ENCODE measurements around the gene COL6A1. TPM values are rescaled to one million over a fixed set of nuclear protein-coding genes. Genes with fewer than 3 reads are reported as not detected.

COL6A1 gene
- total RNA-seq, 1 experiment from 2014 or later, result 19.7 TPM

DNA sequence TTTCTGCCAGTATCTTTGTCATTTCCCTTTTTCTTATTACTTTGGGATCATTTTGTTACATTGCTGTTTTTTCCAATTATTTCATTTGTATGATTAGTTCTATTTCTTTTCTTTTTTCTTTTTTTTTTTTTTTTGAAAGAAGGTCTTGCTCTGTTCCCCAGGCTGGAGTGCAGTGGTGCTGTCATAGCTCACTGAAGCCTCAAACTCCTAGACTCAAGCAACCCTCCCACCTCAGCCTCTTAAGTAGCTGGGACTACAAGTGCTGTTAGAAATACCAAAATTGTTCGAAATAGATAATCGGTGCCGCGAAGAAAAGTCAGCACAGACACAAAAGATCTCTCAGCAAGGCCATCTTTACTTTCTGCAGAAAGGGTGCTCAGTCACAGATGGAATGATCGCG is 26.6 kb upstream of the COL6A1 start:
- intact Hi-C loops (cut with micrococcal nuclease; ENCODE audit: unreplicated experiment), result no loop called here
- H3K27me3 ChIP-seq (replicated peaks; ENCODE audit: insufficient read depth, low read depth, low read length, poor library complexity), result no peaks in the 10 kb centered on the region
- ChIA-PET POLR2A (ENCODE audit: low non-redundant PET) (no interaction called here), CTCF (interaction anchor here (0.6 kb wide), 1 partner anchor 32 kb away, joined by 4 read pairs; no protein-coding TSS in a partner anchor)
- no peaks in the 10 kb centered on the region for H3K36me3 ChIP-seq (ENCODE audit: insufficient read depth, low read length, poor library complexity, severe bottlenecking)
- H3K9me3 ChIP-seq (ENCODE audit: low read depth, low read length, poor library complexity, severe bottlenecking), result no peaks in the 10 kb centered on the region
- no peak overlapping the region for H3K27ac ChIP-seq (ENCODE audit: low read depth, low read length, poor library complexity, severe bottlenecking)
- TF ChIP-seq, protein P1, sequence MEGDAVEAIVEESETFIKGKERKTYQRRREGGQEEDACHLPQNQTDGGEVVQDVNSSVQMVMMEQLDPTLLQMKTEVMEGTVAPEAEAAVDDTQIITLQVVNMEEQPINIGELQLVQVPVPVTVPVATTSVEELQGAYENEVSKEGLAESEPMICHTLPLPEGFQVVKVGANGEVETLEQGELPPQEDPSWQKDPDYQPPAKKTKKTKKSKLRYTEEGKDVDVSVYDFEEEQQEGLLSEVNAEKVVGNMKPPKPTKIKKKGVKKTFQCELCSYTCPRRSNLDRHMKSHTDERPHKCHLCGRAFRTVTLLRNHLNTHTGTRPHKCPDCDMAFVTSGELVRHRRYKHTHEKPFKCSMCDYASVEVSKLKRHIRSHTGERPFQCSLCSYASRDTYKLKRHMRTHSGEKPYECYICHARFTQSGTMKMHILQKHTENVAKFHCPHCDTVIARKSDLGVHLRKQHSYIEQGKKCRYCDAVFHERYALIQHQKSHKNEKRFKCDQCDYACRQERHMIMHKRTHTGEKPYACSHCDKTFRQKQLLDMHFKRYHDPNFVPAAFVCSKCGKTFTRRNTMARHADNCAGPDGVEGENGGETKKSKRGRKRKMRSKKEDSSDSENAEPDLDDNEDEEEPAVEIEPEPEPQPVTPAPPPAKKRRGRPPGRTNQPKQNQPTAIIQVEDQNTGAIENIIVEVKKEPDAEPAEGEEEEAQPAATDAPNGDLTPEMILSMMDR (conservative IDR thresholded peaks at IDR 0.05; ENCODE audit: low read depth, low read length), result no peak
- TF ChIP-seq EZH2 (IDR thresholded peaks at IDR 0.05; ENCODE audit: borderline replicate concordance, low read depth, low read length, poor library complexity, severe bottlenecking), result no peak
- BruUV-seq (replicated peaks), result no TSS peak
- peaks cover 17% of the 10 kb centered on the region for H3K4me1 ChIP-seq (ENCODE audit: insufficient read depth, low read length, poor library complexity, severe bottlenecking)
- no peak overlapping the region for H3K4me3 ChIP-seq (ENCODE audit: low read depth, low read length, poor library complexity, severe bottlenecking)
- DNase-seq (ENCODE audit: low spot score), result no peak

DNA sequence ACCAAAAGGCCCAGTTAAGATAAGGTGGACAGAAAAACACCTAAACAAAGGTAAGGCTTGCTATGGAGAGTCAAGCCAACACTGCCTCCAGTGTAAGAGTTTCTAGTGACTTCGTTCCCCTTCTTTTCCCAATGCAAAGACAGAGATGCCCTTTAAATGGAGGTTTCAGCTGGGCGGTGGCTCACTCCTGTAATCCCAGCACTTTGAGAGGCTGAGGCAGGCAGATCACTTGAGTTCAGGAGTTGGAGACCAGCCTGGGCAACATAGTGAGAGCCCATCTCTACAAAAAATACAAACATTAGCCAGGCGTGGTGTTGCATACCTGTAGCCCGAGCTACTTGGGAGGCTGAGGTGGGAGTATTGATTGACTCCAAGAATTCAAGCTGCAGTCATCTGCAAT is 24.0 kb upstream of the COL6A1 start:
- Histone ChIP-seq H3K4me3 (ENCODE audit: low read depth, low read length, poor library complexity, severe bottlenecking) (no peak overlapping the region), H3K36me3 (ENCODE audit: insufficient read depth, low read length, poor library complexity, severe bottlenecking) (no peaks in the 10 kb centered on the region), H3K4me1 (ENCODE audit: insufficient read depth, low read length, poor library complexity, severe bottlenecking) (no peaks in the 10 kb centered on the region), H3K27me3 (replicated peaks; ENCODE audit: insufficient read depth, low read depth, low read length, poor library complexity) (no peaks in the 10 kb centered on the region), H3K27ac (ENCODE audit: low read depth, low read length, poor library complexity, severe bottlenecking) (no peak overlapping the region), H3K9me3 (ENCODE audit: low read depth, low read length, poor library complexity, severe bottlenecking) (no peaks in the 10 kb centered on the region)
- CTCF ChIA-PET, result no interaction called here
- TF ChIP-seq EZH2 (IDR thresholded peaks at IDR 0.05; ENCODE audit: borderline replicate concordance, low read depth, low read length, poor library complexity, severe bottlenecking), result no peak
- TF ChIP-seq, protein P1 (conservative IDR thresholded peaks at IDR 0.05; ENCODE audit: low read depth, low read length), result no peak
- intact Hi-C loops (cut with micrococcal nuclease; ENCODE audit: unreplicated experiment), result no loop called here
- DNase-seq (ENCODE audit: low spot score), result no peak
- no TSS peak for BruUV-seq (replicated peaks)
- POLR2A ChIA-PET (ENCODE audit: low non-redundant PET), result no interaction called here

DNA sequence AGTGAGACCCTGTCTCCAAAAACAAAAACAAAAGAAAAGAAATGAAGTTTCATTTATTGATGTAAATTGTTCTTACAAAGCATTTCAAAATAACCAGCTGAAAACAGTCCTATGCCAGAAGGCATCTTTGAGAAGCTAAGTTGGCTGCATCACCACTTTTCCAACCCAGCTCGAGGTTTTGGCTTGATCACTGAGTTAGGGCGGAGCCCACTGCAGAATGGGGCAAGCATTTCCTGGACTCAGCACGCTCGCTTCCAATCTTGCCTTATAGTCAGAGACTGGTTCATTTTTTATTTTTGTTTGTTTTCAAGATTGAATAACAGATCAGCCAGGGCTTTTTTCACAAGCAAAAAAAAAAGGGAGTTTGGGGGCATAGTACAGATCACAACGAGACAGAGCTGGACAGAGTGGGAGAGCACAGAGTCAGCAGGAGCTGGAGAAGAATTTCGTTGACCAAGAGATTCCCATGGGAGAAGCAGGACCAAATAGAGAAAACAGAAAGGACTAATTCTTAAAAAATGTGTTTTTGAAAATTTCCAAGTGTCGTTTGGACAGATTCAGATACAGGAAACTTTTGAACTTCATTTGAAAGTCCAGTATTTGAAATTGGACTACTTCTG is 23.5 kb upstream of the COL6A1 start:
- no peak for DNase-seq (ENCODE audit: low spot score)
- Histone ChIP-seq H3K4me3 (ENCODE audit: low read depth, low read length, poor library complexity, severe bottlenecking) (no peak overlapping the region), H3K27me3 (replicated peaks; ENCODE audit: insufficient read depth, low read depth, low read length, poor library complexity) (no peaks in the 10 kb centered on the region), H3K9me3 (ENCODE audit: low read depth, low read length, poor library complexity, severe bottlenecking) (no peaks in the 10 kb centered on the region), H3K36me3 (ENCODE audit: insufficient read depth, low read length, poor library complexity, severe bottlenecking) (no peaks in the 10 kb centered on the region), H3K4me1 (ENCODE audit: insufficient read depth, low read length, poor library complexity, severe bottlenecking) (no peaks in the 10 kb centered on the region), H3K27ac (ENCODE audit: low read depth, low read length, poor library complexity, severe bottlenecking) (no peak overlapping the region)
- ChIA-PET CTCF (no interaction called here), POLR2A (ENCODE audit: low non-redundant PET) (no interaction called here)
- intact Hi-C loops (cut with micrococcal nuclease; ENCODE audit: unreplicated experiment), result no loop called here
- no TSS peak for BruUV-seq (replicated peaks)
- TF ChIP-seq, protein P1 (conservative IDR thresholded peaks at IDR 0.05; ENCODE audit: low read depth, low read length), result no peak
- TF ChIP-seq EZH2 (IDR thresholded peaks at IDR 0.05; ENCODE audit: borderline replicate concordance, low read depth, low read length, poor library complexity, severe bottlenecking), result no peak
